GM20000 (cell line): ENCODE measurements around the gene BBS1.

Experiments
- DNase-seq: peaks from one replicate; pipeline ENCODE4 v3.0.0; 2012; ENCODE audit warnings: low spot score
- CTCF ChIP-seq: IDR thresholded peaks from 2 replicates; pipeline ENCODE4 v1.5.1; 2012; ENCODE audit warnings: mild to moderate bottlenecking, control low read depth; ENCODE audit errors: extremely low read depth, missing control alignments

BBS1 gene

GRCh38 chr11:66473167-66473566 lies 37.3 kb upstream of the BBS1 start:
- DNase-seq: no peak
- TF ChIP-seq CTCF: no peak

- no peak for DNase-seq
- no peak for TF ChIP-seq CTCF
Observed at GRCh38 chr11:66473608-66474515, 36.6 kb upstream of the BBS1 start.

DNA sequence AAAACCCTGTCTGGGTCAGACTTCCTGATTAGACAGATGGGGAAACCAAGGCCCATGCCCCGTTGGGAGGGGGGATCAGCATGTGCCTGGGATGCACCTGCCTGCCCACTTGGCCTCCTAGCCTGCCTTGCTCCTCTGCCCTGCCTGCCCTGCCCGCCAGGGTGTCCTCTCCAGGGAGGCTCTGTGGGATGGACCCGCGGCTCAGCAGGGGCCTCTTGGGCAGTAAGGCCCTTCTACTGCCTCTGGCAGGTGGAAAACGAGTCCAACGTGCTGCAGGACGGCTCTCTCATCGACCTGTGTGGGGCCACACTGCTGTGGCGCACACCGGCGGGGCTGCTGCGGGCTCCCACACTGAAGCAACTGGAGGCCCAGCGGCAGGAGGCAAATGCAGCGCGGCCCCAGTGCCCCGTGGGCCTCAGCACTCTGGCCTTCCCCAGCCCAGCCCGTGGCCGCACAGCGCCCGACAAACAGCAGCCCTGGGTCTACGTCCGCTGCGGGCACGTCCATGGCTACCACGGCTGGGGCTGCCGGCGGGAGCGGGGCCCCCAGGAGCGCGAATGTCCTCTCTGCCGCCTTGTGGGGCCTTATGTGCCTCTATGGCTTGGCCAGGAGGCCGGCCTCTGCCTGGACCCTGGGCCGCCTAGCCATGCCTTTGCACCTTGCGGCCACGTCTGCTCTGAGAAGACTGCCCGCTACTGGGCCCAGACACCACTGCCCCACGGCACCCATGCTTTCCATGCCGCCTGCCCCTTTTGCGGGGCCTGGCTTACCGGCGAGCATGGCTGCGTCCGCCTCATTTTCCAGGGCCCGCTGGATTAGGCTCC lies 34.9 kb upstream of the BBS1 start:
- TF ChIP-seq CTCF: no peak
- DNase-seq: no peak

GRCh38 chr11:66476173-66476840 lies 34.1 kb upstream of the BBS1 start:
- DNase-seq: no peak
- TF ChIP-seq CTCF: no peak

GRCh38 chr11:66476841-66477251 lies 33.6 kb upstream of the BBS1 start:
- DNase-seq: no peak

More at GRCh38 chr11:66476841-66477251, 33.6 kb upstream of the BBS1 start:
- no peak for TF ChIP-seq CTCF
